ENCODE measurements around the gene HTRA1.

Gene HTRA1

GRCh38 chr10:122494833-122495232, 33.5 kb downstream of the HTRA1 start:
- no peak for DNase-seq (ENCODE audit: low read depth in 3 of 3)

- DNase-seq (ENCODE audit: low read depth in 3 of 3): no peak
Measured at GRCh38 chr10:122495406-122496340, 34.3 kb downstream of the HTRA1 start.

DNA sequence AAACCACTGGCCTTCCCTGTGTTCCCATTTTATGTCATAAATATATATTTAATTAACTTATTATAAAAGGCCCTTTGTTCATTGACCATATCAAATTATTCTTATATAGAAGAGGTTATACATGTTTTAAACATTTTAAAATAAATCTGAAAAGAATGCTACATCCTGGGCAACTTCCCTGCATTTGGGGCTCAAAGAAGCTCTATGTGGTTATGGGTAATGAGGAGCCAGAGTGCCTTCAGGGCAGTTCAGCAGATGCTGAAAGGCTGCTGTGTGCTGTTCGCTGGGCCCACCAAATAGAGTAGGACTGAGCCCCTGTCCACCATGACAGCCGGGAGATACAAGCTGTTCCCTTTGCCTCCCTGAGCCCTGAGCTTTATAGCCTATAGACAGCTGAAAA, 35.9 kb downstream of the HTRA1 start:
- DNase-seq (ENCODE audit: low read depth in 3 of 3): no peak

- DNase-seq (ENCODE audit: low read depth in 3 of 3): no peak
Measured at GRCh38 chr10:122498521-122498920, 37.2 kb downstream of the HTRA1 start.

- DNase-seq (ENCODE audit: low read depth in 3 of 3): no peak
Measured at GRCh38 chr10:122499012-122499411, 37.7 kb downstream of the HTRA1 start.

DNA sequence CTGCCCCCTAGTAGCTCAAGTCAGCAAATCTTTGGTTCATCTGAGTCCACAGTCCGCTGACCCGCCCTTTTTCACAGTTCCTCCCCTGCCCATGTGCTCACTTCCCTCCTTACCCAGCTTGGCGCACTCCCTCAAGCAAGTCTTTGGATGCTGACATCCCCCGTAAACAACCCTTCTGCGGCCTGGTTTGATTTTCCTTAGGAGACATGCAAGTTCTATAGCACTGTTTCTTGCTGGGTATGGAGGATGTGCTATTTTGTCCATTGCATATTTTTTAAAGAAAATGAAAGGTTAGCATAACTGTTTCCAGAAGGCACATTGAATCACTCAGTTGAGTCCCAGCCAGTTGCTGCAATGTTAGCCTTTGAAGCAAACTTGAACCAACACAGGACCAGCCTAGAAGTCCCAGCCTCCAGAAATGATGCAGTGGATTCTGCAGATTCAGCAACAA, 38.2 kb downstream of the HTRA1 start:
- DNase-seq (ENCODE audit: low read depth in 3 of 3): no peak

- no peak for DNase-seq (ENCODE audit: low read depth in 3 of 3)
Measured at GRCh38 chr10:122500194-122500593, 38.8 kb downstream of the HTRA1 start.

DNA sequence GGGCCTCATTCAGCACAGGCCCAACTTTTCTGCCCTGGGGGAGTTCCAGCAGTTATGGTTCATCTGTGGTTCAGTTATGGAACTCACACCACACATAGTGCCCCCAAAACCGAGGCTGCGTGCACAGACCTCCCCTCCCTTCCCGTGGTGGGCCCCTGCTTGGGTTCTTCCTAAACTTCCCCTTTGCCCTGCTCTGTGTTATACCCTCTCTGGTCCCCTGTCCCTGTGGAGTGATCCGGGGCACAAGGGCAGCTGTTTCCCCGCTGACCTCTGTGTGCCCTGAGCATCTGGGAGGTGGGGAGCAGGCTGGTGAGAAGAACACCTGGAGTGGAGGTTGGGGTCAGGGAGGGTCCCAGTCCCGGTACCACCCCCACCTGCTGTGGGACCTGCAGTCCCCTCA, 39.4 kb downstream of the HTRA1 start:
- no peak for DNase-seq (ENCODE audit: low read depth in 3 of 3)

DNA sequence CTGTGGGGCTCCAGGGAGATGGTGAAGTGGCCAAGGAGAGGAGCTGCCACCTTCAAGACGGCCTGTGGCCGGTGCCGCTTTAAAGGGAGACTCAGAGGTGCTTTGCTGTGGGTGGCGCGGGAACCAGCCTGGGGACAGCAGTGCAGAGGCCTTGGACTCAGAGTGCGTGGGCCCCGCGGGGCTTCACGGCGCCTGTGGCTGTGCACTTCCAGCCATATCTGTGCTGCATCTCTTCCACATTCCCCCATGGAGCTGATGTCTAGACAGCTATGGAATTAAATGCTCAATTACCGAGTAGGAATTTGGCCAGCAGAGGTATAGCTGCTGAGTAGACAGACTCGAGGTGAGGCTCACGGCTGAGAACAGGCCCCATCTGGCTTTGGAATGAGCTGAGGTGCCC, 41.7 kb downstream of the HTRA1 start:
- DNase-seq (ENCODE audit: low read depth in 3 of 3): no peak

- DNase-seq (ENCODE audit: low read depth in 3 of 3): no peak
Measured at GRCh38 chr10:122503886-122504609, 42.7 kb downstream of the HTRA1 start.

DNA sequence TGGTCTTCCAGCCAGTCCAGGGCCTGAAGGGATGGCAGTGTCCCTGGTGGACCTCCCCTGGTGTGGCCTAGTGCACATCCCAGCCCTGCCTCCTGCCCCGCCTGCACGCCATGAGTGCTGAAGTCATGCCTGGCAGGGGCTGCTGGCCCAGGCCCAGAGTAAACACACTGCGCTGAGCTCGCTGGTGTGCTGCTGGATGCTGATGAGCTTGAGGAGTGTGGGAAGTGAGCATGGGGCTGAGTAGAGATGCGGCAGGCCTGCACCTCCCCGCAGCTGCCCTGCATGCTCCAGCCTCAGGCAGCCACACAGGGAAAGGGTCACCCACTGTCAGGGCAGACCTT, 43.2 kb downstream of the HTRA1 start:
- DNase-seq (ENCODE audit: low read depth in 3 of 3): no peak

DNA sequence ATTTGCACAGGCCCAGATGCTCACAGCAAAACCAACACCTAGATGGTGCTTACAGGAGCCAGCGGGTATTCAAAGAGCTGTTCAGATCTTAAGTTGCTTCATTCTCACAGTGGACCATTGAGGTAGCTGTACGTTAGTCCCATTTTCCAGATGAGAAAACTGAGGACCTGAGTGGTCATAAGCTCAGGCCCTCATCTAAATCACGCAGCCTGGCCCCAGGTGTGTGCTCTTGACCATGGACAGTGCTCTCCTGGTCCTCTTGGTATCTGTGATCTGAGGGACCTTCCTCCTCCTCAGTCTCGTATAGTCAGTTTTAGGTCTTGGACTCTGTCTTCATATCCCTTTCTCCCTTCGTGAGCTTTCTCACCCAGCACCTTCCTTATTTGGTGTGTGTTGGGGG, 43.7 kb downstream of the HTRA1 start:
- no peak for DNase-seq (ENCODE audit: low read depth in 3 of 3)

GRCh38 chr10:122505885-122506645, 44.7 kb downstream of the HTRA1 start:
- DNase-seq (ENCODE audit: low read depth in 3 of 3): no peak

DNA sequence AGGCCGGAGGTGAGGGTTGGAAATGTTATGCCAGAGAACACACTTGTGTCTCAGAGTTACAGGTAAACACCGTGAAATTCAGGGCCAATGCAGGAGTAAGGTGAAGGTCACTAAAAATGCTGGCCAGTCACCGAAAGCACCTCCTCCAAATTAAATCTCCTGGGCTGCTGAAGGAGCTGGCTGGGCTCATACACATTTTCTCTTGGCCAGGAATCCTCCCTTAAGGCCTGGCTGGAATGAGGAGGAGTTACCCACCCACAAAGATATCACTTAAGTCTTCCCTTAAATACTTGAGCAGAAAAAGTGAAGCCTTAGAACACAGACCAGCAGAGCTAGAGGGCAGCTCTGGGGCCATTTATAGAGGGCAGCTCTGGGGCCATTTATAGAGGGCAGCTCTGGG, 46.3 kb downstream of the HTRA1 start:
- DNase-seq (ENCODE audit: low read depth in 3 of 3): no peak

- DNase-seq (ENCODE audit: low read depth in 3 of 3): no peak
Measured at GRCh38 chr10:122508021-122508420, 46.7 kb downstream of the HTRA1 start.

DNA sequence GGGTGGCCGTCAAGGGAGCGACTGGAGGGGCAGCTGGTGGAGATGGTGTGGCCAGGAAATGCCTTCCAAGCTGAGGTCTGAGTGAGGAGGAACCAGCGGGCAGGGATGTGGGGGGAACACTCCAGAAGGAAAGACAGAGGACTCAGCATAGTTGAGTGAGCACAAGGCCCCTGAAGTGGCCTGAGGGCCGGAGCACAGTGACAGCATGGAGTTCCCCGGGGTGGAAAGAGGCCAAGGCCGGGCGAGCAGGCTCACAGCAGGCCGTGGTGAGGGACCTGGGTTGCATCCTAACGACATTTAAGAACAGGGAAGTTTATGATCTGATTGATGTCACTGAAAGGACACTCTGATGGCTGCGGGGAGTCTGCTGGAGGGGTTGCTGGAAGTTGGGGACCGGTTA, 48.0 kb downstream of the HTRA1 start:
- no peak for DNase-seq (ENCODE audit: low read depth in 3 of 3)

- no peak for DNase-seq (ENCODE audit: low read depth in 3 of 3)
Measured at GRCh38 chr10:122510326-122510725, 49.0 kb downstream of the HTRA1 start.

- DNase-seq (ENCODE audit: low read depth in 3 of 3): no peak
Measured at GRCh38 chr10:122510736-122511135, 49.4 kb downstream of the HTRA1 start.

DNA sequence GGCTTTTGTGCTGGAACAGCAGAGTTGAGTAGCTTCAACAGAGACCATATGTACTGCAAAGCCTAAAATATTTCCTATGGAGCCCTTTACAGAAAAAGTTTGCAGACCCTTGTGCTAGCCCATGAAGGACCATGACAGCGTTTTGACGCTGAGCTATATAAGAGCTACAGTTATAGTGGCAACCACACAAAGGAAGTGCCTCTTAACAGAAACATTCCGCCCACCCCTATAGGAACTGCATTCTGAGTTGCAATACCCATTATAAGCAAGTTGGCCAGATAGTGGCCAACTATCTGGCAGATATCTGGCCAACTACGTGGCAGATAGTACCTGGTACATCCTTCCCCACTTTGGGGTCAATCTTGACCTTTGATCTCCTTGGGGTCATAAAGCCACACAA, 51.7 kb downstream of the HTRA1 start:
- DNase-seq (ENCODE audit: low read depth in 3 of 3): no peak

GRCh38 chr10:122514045-122514840, 52.9 kb downstream of the HTRA1 start:
- no peak for DNase-seq (ENCODE audit: low read depth in 3 of 3)

DNA sequence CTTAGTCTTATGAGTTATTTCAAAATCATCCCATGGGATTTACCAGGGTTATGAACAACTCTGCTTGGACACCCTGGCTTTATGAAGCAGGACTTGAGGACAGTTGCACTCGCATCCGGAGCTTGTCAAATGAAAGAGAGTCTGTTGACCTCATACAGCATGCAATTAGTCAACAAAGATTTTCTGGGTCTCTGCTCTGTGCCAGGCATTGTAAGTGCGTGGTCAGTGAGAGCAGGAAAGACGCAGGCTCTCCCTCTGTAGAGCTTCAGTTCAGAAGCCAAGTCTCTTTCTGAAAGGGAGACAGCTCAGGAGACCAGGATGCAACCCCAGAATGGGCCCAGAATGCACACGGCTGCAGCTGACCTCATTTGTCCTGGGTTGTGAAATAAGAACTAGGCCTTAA, 53.7 kb downstream of the HTRA1 start:
- DNase-seq (ENCODE audit: low read depth in 3 of 3): no peak
